T-cell (primary cell): ENCODE results near the gene SMIM21. TPM values are rescaled to one million over a fixed set of nuclear protein-coding genes. Genes with fewer than 3 reads are reported as not detected.

Experiments used
- ATAC-seq, 4 experiments: fragments of 200-7000 bp in 3 of 4; fragments of 150-1000 bp in 1 of 4; cut with Tn5 transposase; replicated peaks in 1 of 4; 1 replicate in 3 of 4; 2 replicates in 1 of 4; pipeline ENCODE4 v1.10.0; 2021; ENCODE audit warnings: moderate library complexity in 3 of 4, mild to moderate bottlenecking in 2 of 4, moderate number of reproducible peaks in 1 of 4
- CTCF ChIA-PET, 2 donors: fragments of 300-600 bp; sonication (Branson Sonifier 250); formaldehyde crosslinking; loops; one replicate each; lab custom pipeline; 2022; ENCODE audit warnings: antibody characterized with exemption in 2 of 2; lab: Charles Lee
- POLR2A ChIA-PET, 2 donors: fragments of 300-600 bp; sonication (Branson Sonifier 250); formaldehyde crosslinking; loops; one replicate each; lab custom pipeline; 2022; ENCODE audit warnings: antibody characterized with exemption in 2 of 2; lab: Charles Lee
- DNase-seq, 35 experiments: peaks; one replicate each; pipeline versions ENCODE4 v3.0.0 to v3.0.0-alpha.2; 2013 to 2023
- H3K27ac ChIP-seq: one replicate; pipeline ENCODE4 v1.5.1; 2013; ENCODE audit warnings: low read length
- H3K27me3 ChIP-seq, 2 experiments: replicated peaks in 1 of 2; 1 replicate in 1 of 2; 2 replicates in 1 of 2; pipeline versions ENCODE4 v1.6.1 to v1.7.0; 2013; ENCODE audit warnings: low read length in 1 of 2, mixed read lengths in 1 of 2; ENCODE audit not compliant: control insufficient read depth in 2 of 2, insufficient read depth in 2 of 2; ENCODE audit errors: extremely low read depth in 1 of 2
- H3K36me3 ChIP-seq, 2 donors: 1 replicate in 1 of 2; 2 replicates in 1 of 2; pipeline versions ENCODE4 v1.6.1 to v1.7.0; 2013; ENCODE audit warnings: low read length in 1 of 2; ENCODE audit not compliant: control insufficient read depth in 2 of 2, insufficient read depth in 1 of 2; ENCODE audit errors: extremely low read depth in 1 of 2
- H3K4me1 ChIP-seq, 2 experiments: 1 replicate in 1 of 2; 2 replicates in 1 of 2; pipeline versions ENCODE4 v1.6.1 to v1.7.0; 2013; ENCODE audit warnings: low read length in 2 of 2, mixed read lengths in 1 of 2; ENCODE audit not compliant: insufficient read depth in 2 of 2, control insufficient read depth in 1 of 2; ENCODE audit errors: extremely low read depth in 1 of 2
- H3K4me3 ChIP-seq, 2 donors: 1 replicate in 1 of 2; 2 replicates in 1 of 2; pipeline versions ENCODE4 v1.5.1 to v1.7.0; 2013; ENCODE audit warnings: mild to moderate bottlenecking in 2 of 2, low read length in 1 of 2, moderate library complexity in 1 of 2; ENCODE audit not compliant: control insufficient read depth in 1 of 2; ENCODE audit errors: extremely low read depth in 1 of 2
- H3K9me3 ChIP-seq: 2 replicates; pipeline ENCODE4 v1.7.0; 2013
- H3K27ac Mint-ChIP-seq, 2 donors: one replicate each; pipeline ENCODE4 v1.8.0; 2020 to 2021; ENCODE audit warnings: mild to moderate bottlenecking in 2 of 2, mixed read lengths in 2 of 2
- H3K27me3 Mint-ChIP-seq, 2 donors: one replicate each; pipeline ENCODE4 v1.8.0; 2021 to 2022; ENCODE audit warnings: mixed read lengths in 2 of 2
- H3K36me3 Mint-ChIP-seq: one replicate; pipeline ENCODE4 v1.8.0; 2021; ENCODE audit warnings: mixed read lengths
- H3K4me1 Mint-ChIP-seq, 3 donors: one replicate each; pipeline ENCODE4 v1.8.0; 2020 to 2022; ENCODE audit warnings: mixed read lengths in 3 of 3, mild to moderate bottlenecking in 1 of 3
- H3K4me3 Mint-ChIP-seq, 3 donors: one replicate each; pipeline ENCODE4 v1.8.0; 2020 to 2022; ENCODE audit warnings: mild to moderate bottlenecking in 3 of 3, mixed read lengths in 3 of 3, moderate library complexity in 3 of 3
- H3K9me3 Mint-ChIP-seq, 3 donors: one replicate each; pipeline ENCODE4 v1.8.0; 2020 to 2022; ENCODE audit warnings: mixed read lengths in 3 of 3
- WGBS: methylation state at CpG from one replicate; pipeline ENCODE4 v1.1.5; 2013; ENCODE audit warnings: missing lambda C conversion rate; ENCODE audit not compliant: insufficient coverage; 5-methylcytosine and 5-hydroxymethylcytosine counted together
- total RNA-seq, 35 experiments: library from RNA in 6 of 35; stranded (reverse) in 6 of 35; fragments of 120-200 nt in 1 of 35; gene quantifications; one replicate each; pipeline versions ENCODE4 v1.2.1 to v1.2.4 and lab custom pipeline; 2013 to 2026

The SMIM21 gene
- total RNA-seq, 5 donors from 2014 or later (not counting 1 experiment from before 2014, with no cell fraction given): not detected

GRCh38 chr18:75455249-75456198 lies 28.0 kb upstream of the SMIM21 start:
- Histone ChIP-seq H3K4me1 (peaks cover 0 to 8% of the 10 kb centered on the region in 2 experiments), H3K36me3 (no peaks in the 10 kb centered on the region), H3K27ac (no peak overlapping the region), H3K4me3 (peak overlapping the region in 1 of 2 donors; percentile 45), H3K27me3 (peaks cover 2 to 31% of the 10 kb centered on the region in 2 experiments), H3K9me3 (peaks cover 2% of the 10 kb centered on the region)
- no peak overlapping the region for H3K27ac Mint-ChIP-seq
- peak; percentile 40 to 62 (median 40) for ATAC-seq
- H3K36me3 Mint-ChIP-seq: peaks cover 6% of the 10 kb centered on the region
- peaks cover 47 to 59% of the 10 kb centered on the region in 2 donors for H3K27me3 Mint-ChIP-seq
- ChIA-PET POLR2A (no interaction called here), CTCF (no interaction called here)
- whole genome bisulfite sequencing: 12% methylated on average over 81 of the region's 84 CpGs
- peak in 1 of 35 experiments; percentile 1 for DNase-seq
- H3K4me3 Mint-ChIP-seq: peak overlapping the region; percentile 56 to 72 (median 61)
- H3K9me3 Mint-ChIP-seq: peaks cover 8 to 17% (median 9%) of the 10 kb centered on the region in 3 donors
- H3K4me1 Mint-ChIP-seq: peaks cover 0 to 11% (median 10%) of the 10 kb centered on the region in 3 donors

- POLR2A ChIA-PET: no interaction called here
- 87% methylated on average over 11 of the region's 14 CpGs for WGBS
These were observed 26.7 kb upstream of the SMIM21 start for GRCh38 chr18:75454022-75454795.

DNA sequence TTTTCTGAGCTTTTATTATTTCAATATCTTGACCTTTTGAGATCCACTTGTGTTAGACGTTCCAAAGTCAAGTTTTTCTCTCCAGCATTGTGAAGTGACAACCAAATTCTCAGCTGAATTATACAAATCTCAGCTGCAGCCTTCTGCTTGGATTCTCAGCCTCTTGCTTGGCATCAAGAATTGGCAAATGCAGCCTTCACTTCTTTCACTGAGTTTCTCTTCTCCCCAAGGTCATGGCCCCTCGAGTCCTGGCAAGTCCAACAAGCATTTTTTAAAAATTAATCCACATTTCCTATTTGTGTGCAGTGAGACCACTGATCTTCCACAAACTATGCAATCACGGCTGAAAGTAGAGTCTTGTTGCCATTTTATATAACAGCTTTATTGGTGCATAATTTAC lies 23.4 kb upstream of the SMIM21 start:
- Histone ChIP-seq H3K4me3 (no peak overlapping the region), H3K9me3 (no peaks in the 10 kb centered on the region), H3K27ac (no peak overlapping the region), H3K36me3 (no peaks in the 10 kb centered on the region), H3K4me1 (peaks cover 0 to 3% of the 10 kb centered on the region in 2 experiments), H3K27me3 (peaks cover 0 to 20% of the 10 kb centered on the region in 2 experiments)
- Mint-ChIP-seq H3K36me3 (peaks cover 3% of the 10 kb centered on the region), H3K27me3 (peaks cover 32% of the 10 kb centered on the region in 2 donors), H3K4me3 (no peak overlapping the region), H3K4me1 (peaks cover 0 to 4% (median 3%) of the 10 kb centered on the region in 3 donors), H3K9me3 (peaks cover 5 to 20% (median 13%) of the 10 kb centered on the region in 3 donors), H3K27ac (no peak overlapping the region)
- POLR2A ChIA-PET: no interaction called here
- 90% methylated on average over 1 of the region's 3 CpGs for WGBS
- DNase-seq (no peak), ATAC-seq (no peak)
- CTCF ChIA-PET: no interaction called here

More at GRCh38 chr18:75454022-75454795, 26.7 kb upstream of the SMIM21 start:
- CTCF ChIA-PET: no interaction called here
- Histone ChIP-seq H3K27ac (no peak overlapping the region), H3K36me3 (no peaks in the 10 kb centered on the region), H3K4me3 (no peak overlapping the region), H3K27me3 (peaks cover 2 to 34% of the 10 kb centered on the region in 2 experiments), H3K9me3 (peaks cover 2% of the 10 kb centered on the region), H3K4me1 (peaks cover 0 to 8% of the 10 kb centered on the region in 2 experiments)
- Mint-ChIP-seq H3K9me3 (peaks cover 9 to 17% (median 15%) of the 10 kb centered on the region in 3 donors), H3K27me3 (peaks cover 50 to 55% of the 10 kb centered on the region in 2 donors), H3K36me3 (peaks cover 6% of the 10 kb centered on the region), H3K27ac (no peak overlapping the region), H3K4me3 (peak overlapping the region in 1 of 3 donors; percentile 72), H3K4me1 (peaks cover 0 to 11% (median 10%) of the 10 kb centered on the region in 3 donors)
- ATAC-seq (no peak), DNase-seq (no peak)

DNA sequence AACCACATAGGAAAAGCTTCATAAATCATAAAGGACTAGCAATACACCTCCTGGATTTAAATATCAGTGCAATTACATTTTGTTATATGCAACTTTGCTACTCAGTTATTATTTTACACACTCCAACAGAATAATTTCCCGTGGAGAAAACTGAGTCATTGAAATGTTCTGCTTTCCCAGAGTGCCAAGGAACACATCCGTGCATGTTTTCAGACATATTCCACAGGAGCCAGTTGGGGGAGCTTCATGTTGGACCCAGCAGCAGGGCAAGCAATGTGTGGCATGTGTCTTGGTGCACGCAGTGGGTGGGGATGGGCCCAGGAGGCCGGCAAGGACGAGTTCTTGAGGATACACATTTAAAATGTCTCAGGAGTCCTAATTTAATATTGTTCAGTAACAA lies 14.4 kb upstream of the SMIM21 start:
- H3K27ac Mint-ChIP-seq: no peak overlapping the region
- no peak for ATAC-seq
- no peak for DNase-seq
- no peaks in the 10 kb centered on the region for H3K36me3 Mint-ChIP-seq
- peaks cover 0 to 13% of the 10 kb centered on the region in 2 experiments for H3K27me3 ChIP-seq
- H3K27me3 Mint-ChIP-seq: peaks cover 8 to 21% of the 10 kb centered on the region in 2 donors
- 86% methylated on average over 2 of the region's 5 CpGs for whole genome bisulfite sequencing
- peaks cover 7 to 10% (median 9%) of the 10 kb centered on the region in 3 donors for H3K4me1 Mint-ChIP-seq
- no peak overlapping the region for H3K4me3 ChIP-seq
- no peaks in the 10 kb centered on the region for H3K36me3 ChIP-seq
- CTCF ChIA-PET: no interaction called here
- peaks cover 0 to 4% of the 10 kb centered on the region in 2 experiments for H3K4me1 ChIP-seq
- no peaks in the 10 kb centered on the region for H3K9me3 Mint-ChIP-seq
- no peaks in the 10 kb centered on the region for H3K9me3 ChIP-seq
- no peak overlapping the region for H3K27ac ChIP-seq
- no peak overlapping the region for H3K4me3 Mint-ChIP-seq
- POLR2A ChIA-PET: no interaction called here

DNA sequence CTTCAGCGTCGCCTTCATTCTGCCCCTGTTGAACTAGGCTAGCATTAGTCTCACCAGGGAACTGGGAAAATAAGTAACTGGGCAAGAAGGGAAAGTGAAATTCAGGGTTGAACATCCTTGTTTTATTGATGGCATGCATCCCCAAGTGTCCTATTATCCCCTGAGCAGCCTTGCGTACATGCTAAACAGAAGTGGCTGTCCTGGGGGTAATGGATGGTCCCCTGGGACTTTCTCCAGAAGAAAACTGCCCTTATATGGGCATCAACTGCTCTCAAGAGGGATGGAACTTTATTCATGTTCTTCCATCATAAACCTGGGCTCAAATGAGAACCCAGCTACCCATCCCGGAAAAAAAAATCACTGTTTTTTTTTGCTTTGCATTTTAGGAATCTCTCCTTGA lies 11.8 kb upstream of the SMIM21 start:
- peaks cover 0 to 14% of the 10 kb centered on the region in 2 experiments for H3K27me3 ChIP-seq
- Mint-ChIP-seq H3K27me3 (peaks cover 17 to 21% of the 10 kb centered on the region in 2 donors), H3K36me3 (no peaks in the 10 kb centered on the region), H3K4me3 (no peak overlapping the region), H3K9me3 (no peaks in the 10 kb centered on the region), H3K27ac (no peak overlapping the region), H3K4me1 (peaks cover 7 to 10% (median 8%) of the 10 kb centered on the region in 3 donors)
- no peaks in the 10 kb centered on the region for H3K9me3 ChIP-seq
- H3K4me3 ChIP-seq: no peak overlapping the region
- WGBS: 100% methylated on average over 2 of the region's 4 CpGs
- ATAC-seq: no peak
- H3K36me3 ChIP-seq: no peaks in the 10 kb centered on the region
- peaks cover 0 to 4% of the 10 kb centered on the region in 2 experiments for H3K4me1 ChIP-seq
- POLR2A ChIA-PET: no interaction called here
- no peak for DNase-seq
- CTCF ChIA-PET: no interaction called here
- no peak overlapping the region for H3K27ac ChIP-seq

DNA sequence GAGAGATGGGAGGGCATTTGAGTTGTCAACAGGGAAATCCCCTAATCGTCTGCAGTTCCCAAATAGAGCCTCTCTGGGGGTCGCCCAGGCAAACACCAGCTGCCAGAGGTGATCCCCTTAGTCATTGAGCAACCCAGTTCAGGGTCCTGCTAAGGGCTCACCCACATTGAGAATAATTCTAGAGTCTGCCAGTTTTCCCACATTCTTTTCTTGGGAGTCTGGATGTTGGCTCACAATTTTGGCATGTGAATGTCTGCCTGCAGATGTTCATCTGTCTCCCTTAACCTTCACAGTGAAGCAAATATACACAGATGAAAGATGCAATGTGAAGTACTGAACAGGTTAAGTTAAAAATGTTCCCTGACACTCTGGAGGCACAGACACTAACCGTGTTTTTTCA lies 11.4 kb upstream of the SMIM21 start:
- Mint-ChIP-seq H3K36me3 (no peaks in the 10 kb centered on the region), H3K27ac (no peak overlapping the region), H3K4me1 (peaks cover 4 to 5% (median 5%) of the 10 kb centered on the region in 3 donors), H3K4me3 (no peak overlapping the region), H3K9me3 (no peaks in the 10 kb centered on the region), H3K27me3 (peaks cover 17 to 20% of the 10 kb centered on the region in 2 donors)
- 85% methylated on average over 2 of the region's 3 CpGs for WGBS
- no peak for DNase-seq
- Histone ChIP-seq H3K9me3 (no peaks in the 10 kb centered on the region), H3K27ac (no peak overlapping the region), H3K4me3 (no peak overlapping the region), H3K36me3 (no peaks in the 10 kb centered on the region), H3K4me1 (peaks cover 0 to 3% of the 10 kb centered on the region in 2 experiments), H3K27me3 (peaks cover 0 to 18% of the 10 kb centered on the region in 2 experiments)
- POLR2A ChIA-PET: no interaction called here
- CTCF ChIA-PET: no interaction called here
- ATAC-seq: no peak
